Activated T-helper 1 cell treated with anti-CD3 and anti-CD28 coated beads, Interleukin-12 subunit alpha, Interleukin-12 subunit beta, Interleukin-2, Interleukin-4 antibody, amounts not matched to agents 30 ng/mL and 10 ng/mL and 1 ng/mL, durations not matched to agents 14 hours and 24 hours and 36 hours (primary cell): ENCODE results near the gene C11orf68. TPM values are rescaled to one million over a fixed set of nuclear protein-coding genes. Genes with fewer than 3 reads are reported as not detected.
"Not testable (repeated sequence)": the region's sequence is repeated elsewhere in the genome, so short reads cannot be mapped to it uniquely, and the experiment has no call there.

ENCODE experiments used
- DNase-seq: peaks from one replicate; pipeline ENCODE4 v3.0.0; 2021; ENCODE audit warnings: low spot score
- H3K27ac Mint-ChIP-seq: one replicate; pipeline ENCODE4 v1.8.0; 2021; ENCODE audit warnings: mild to moderate bottlenecking, mixed read lengths
- H3K27me3 Mint-ChIP-seq: one replicate; pipeline ENCODE4 v1.8.0; 2022; ENCODE audit warnings: mild to moderate bottlenecking, moderate library complexity, mixed read lengths; ENCODE audit not compliant: insufficient read depth
- H3K36me3 Mint-ChIP-seq: one replicate; pipeline ENCODE4 v1.8.0; 2021; ENCODE audit warnings: low read depth, mixed read lengths
- H3K4me1 Mint-ChIP-seq: one replicate; pipeline ENCODE4 v1.8.0; 2021; ENCODE audit warnings: low read depth, mixed read lengths
- H3K4me3 Mint-ChIP-seq: one replicate; pipeline ENCODE4 v1.8.0; 2021; ENCODE audit warnings: mild to moderate bottlenecking, moderate library complexity, mixed read lengths
- H3K9me3 Mint-ChIP-seq: one replicate; pipeline ENCODE4 v1.8.0; 2021; ENCODE audit warnings: mixed read lengths
- intact Hi-C: fragments of 100-400 bp; cut with micrococcal nuclease; formaldehyde crosslinking; loops from one replicate; pipeline ENCODE4 v1.15.1; 2024
- total RNA-seq: library from RNA; stranded (reverse); gene quantifications from 2 replicates; pipeline ENCODE4 v1.2.3, GENCODE V29; 2022

The C11orf68 gene
- total RNA-seq, 1 donor from 2014 or later = 21.4 TPM

- no peak overlapping the region for H3K4me3 Mint-ChIP-seq
- H3K4me1 Mint-ChIP-seq = peaks cover 7% of the 10 kb centered on the region
- no peak overlapping the region for H3K27ac Mint-ChIP-seq
- intact Hi-C loops = no loop called here
- H3K9me3 Mint-ChIP-seq = no peaks in the 10 kb centered on the region
- no peak for DNase-seq
- H3K36me3 Mint-ChIP-seq = no peaks in the 10 kb centered on the region
- peaks cover 7% of the 10 kb centered on the region for H3K27me3 Mint-ChIP-seq
Measured at GRCh38 chr11:65952052-65952521, 33.2 kb upstream of the C11orf68 start.

DNA sequence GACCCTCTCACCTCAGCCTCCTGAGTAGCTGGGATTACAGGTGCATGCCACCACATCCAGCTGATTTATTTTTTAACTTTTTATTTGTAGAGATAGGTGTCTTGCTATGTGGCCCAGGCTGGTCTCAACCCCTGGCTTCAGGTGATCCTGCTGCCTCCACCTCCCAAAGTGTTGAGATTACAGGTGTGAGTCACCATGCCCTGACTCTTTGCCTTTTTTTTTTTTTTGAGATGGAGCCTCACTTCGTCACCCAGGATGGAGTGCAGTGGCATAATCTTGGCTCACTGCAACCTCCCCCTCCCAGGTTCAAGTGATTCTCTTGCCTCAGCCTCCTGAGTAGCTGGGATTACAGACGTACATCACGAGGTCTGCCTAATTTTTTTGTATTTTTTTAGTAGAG lies 32.8 kb upstream of the C11orf68 start:
- H3K9me3 Mint-ChIP-seq, H3K4me1 Mint-ChIP-seq, H3K36me3 Mint-ChIP-seq, H3K27ac Mint-ChIP-seq, intact Hi-C loops, H3K4me3 Mint-ChIP-seq, H3K27me3 Mint-ChIP-seq, DNase-seq: not testable (repeated sequence)

GRCh38 chr11:65950711-65951110 lies 31.8 kb upstream of the C11orf68 start:
- H3K9me3 Mint-ChIP-seq, H3K27ac Mint-ChIP-seq, DNase-seq, H3K4me3 Mint-ChIP-seq, intact Hi-C loops, H3K4me1 Mint-ChIP-seq, H3K27me3 Mint-ChIP-seq, H3K36me3 Mint-ChIP-seq: not testable (repeated sequence)

DNA sequence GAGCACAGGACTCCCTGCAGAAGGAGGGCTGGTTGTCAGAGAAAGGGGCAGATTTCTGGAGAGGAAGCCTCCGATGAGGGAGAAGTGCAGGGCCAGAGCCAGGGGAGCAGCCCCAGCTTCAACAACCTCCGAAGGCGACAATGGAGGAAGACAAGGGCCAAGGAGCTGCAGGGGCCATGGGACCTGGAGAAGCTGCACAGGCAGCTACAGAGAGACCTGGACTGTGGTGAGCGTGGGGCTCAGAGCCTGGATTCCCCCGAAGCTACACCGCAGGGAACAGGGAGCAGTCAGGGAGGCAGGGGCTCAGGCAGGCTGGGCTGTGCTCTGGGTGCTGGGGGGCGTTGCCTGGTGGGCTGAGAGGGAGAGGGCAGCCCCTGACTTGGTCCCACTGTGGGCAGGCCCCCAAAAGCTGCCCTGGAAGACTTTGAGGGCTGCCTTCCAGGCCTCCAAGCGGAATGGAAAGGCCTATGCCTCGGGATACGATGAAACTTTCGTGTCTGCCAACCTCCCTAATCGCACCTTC lies 28.8 kb upstream of the C11orf68 start:
- H3K27ac Mint-ChIP-seq = no peak overlapping the region
- no peak for DNase-seq
- intact Hi-C loops = no loop called here

DNA sequence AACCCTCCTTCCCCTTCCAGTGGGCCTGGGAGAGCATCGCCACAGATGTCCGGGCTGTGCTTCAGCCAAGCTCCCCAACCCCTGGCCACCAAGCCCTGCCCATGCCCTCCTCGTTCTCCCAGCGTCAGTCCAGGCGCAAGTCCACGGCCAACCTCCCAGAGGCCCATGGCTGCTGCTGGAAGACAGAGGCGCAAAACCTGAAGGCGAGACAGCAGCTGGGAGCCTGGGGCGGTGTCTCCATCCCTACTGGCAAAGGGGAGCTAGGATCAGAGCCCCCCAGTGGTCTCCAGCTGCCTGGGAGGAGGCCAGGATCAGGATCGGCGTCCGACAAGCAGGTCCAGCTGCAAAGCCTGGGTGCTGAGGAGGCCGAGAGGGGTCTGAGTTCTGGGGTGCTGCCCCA lies 28.3 kb upstream of the C11orf68 start:
- no peak for DNase-seq
- intact Hi-C loops = no loop called here
- no peaks in the 10 kb centered on the region for H3K4me1 Mint-ChIP-seq
- H3K27me3 Mint-ChIP-seq = peaks cover 9% of the 10 kb centered on the region
- no peak overlapping the region for H3K27ac Mint-ChIP-seq
- no peaks in the 10 kb centered on the region for H3K9me3 Mint-ChIP-seq
- H3K4me3 Mint-ChIP-seq = no peak overlapping the region
- no peaks in the 10 kb centered on the region for H3K36me3 Mint-ChIP-seq

More for the DNA sequence above, 28.8 kb upstream of the C11orf68 start:
- no peaks in the 10 kb centered on the region for H3K9me3 Mint-ChIP-seq
- H3K27me3 Mint-ChIP-seq = peaks cover 9% of the 10 kb centered on the region
- H3K4me3 Mint-ChIP-seq = no peak overlapping the region
- no peaks in the 10 kb centered on the region for H3K4me1 Mint-ChIP-seq
- H3K36me3 Mint-ChIP-seq = no peaks in the 10 kb centered on the region

- Mint-ChIP-seq H3K4me1 (peaks cover under 1% of the 10 kb centered on the region), H3K36me3 (no peaks in the 10 kb centered on the region), H3K27ac (no peak overlapping the region), H3K4me3 (no peak overlapping the region), H3K9me3 (no peaks in the 10 kb centered on the region), H3K27me3 (peaks cover 7% of the 10 kb centered on the region)
- intact Hi-C loops = no loop called here
- no peak for DNase-seq
Measured at GRCh38 chr11:65946655-65947054, 27.8 kb upstream of the C11orf68 start.

DNA sequence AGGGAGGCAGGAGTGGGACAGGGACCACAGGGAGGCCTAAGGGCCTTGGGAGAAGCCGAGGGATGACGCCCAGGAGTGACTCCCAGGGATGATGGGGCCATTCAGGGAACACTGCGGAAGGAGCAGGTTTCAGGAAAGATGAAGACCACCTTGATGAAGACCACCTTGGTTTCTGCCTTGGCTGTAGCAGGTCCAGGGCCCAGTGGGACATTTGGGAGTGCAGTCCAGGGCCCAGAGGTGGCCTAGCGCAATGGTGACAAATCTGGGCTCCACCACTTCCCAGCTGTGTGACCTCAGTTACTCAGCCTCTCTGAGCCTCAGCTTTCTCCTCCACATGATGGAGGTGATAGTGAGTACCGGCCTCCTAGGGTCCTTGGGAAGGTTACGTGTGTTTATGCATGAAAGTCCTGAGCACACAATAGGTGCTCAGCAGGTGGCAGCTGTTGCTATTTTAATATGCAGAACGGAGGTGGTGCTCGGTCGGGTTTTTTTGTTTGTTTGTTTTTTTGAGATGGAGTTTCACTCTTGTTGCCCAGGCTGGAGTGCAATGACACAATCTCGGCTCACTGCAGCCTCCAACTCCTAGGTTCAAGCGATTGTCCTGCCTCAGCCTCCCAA lies 27.2 kb upstream of the C11orf68 start:
- intact Hi-C loops = no loop called here
- no peak overlapping the region for H3K4me3 Mint-ChIP-seq
- H3K27me3 Mint-ChIP-seq = peaks cover 5% of the 10 kb centered on the region
- no peaks in the 10 kb centered on the region for H3K36me3 Mint-ChIP-seq
- H3K27ac Mint-ChIP-seq = no peak overlapping the region
- H3K4me1 Mint-ChIP-seq = peaks cover 4% of the 10 kb centered on the region
- no peak for DNase-seq
- H3K9me3 Mint-ChIP-seq = no peaks in the 10 kb centered on the region

GRCh38 chr11:65945430-65945911 lies 26.6 kb upstream of the C11orf68 start, which contains the start of gene TSGA10IP:
Gene TSGA10IP (plus strand): TSS chr11:65945480. CDS start chr11:65945676, 196 bp downstream.
- intact Hi-C loops = no loop called here
- Mint-ChIP-seq H3K4me1 (peaks cover 4% of the 10 kb centered on the region), H3K27me3 (peaks cover 5% of the 10 kb centered on the region), H3K36me3 (no peaks in the 10 kb centered on the region), H3K9me3 (no peaks in the 10 kb centered on the region), H3K4me3 (no peak within 1 kb of the TSS), H3K27ac (no peak within 1 kb of the TSS)
- no peak for DNase-seq

- H3K4me3 Mint-ChIP-seq = no peak overlapping the region
- no peak overlapping the region for H3K27ac Mint-ChIP-seq
- intact Hi-C loops = no loop called here
- peaks cover 4% of the 10 kb centered on the region for H3K4me1 Mint-ChIP-seq
- no peaks in the 10 kb centered on the region for H3K36me3 Mint-ChIP-seq
- no peaks in the 10 kb centered on the region for H3K9me3 Mint-ChIP-seq
- DNase-seq = no peak
- peaks cover 6% of the 10 kb centered on the region for H3K27me3 Mint-ChIP-seq
Measured at GRCh38 chr11:65944767-65945166, 25.9 kb upstream of the C11orf68 start.

GRCh38 chr11:65944191-65944590 lies 25.3 kb upstream of the C11orf68 start:
- no peaks in the 10 kb centered on the region for H3K36me3 Mint-ChIP-seq
- peaks cover 6% of the 10 kb centered on the region for H3K27me3 Mint-ChIP-seq
- intact Hi-C loops = no loop called here
- no peaks in the 10 kb centered on the region for H3K9me3 Mint-ChIP-seq
- H3K4me3 Mint-ChIP-seq = no peak overlapping the region
- DNase-seq = no peak
- peaks cover 4% of the 10 kb centered on the region for H3K4me1 Mint-ChIP-seq
- H3K27ac Mint-ChIP-seq = no peak overlapping the region

- no peak overlapping the region for H3K27ac Mint-ChIP-seq
- no peaks in the 10 kb centered on the region for H3K36me3 Mint-ChIP-seq
Measured at GRCh38 chr11:65942531-65942930, 23.7 kb upstream of the C11orf68 start.

DNA sequence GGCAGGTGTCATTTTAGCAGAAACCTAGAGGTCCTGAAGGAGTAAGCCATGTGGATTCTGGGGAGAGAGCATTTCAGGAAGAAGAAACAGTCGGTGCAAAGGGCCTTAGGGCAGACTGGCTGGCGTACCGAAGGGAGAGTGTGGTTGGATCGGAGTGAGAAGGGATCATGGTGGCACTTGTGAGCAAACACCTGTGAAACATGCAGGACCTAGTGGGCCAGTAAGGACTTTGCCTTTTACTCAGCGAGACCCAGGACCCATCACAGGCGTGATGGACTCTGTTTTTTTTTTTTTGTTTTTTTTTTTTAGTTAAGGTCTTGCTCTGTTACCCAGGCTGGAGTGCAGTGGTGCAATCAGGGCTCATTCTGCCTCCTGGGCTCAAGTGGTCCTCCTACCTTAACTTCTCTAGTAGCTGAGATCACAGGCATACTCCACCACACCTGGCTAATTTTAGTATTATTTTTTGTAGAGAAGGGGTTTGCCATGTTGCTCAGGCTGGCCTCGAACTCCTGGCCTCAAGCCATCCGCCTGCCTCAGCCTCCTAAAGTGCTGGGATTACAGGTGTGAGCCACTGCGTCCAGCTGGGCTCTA lies 23.0 kb upstream of the C11orf68 start:
- intact Hi-C loops = no loop called here
- H3K36me3 Mint-ChIP-seq = no peaks in the 10 kb centered on the region
- peak overlapping the region; percentile 11 for H3K27ac Mint-ChIP-seq
- H3K27me3 Mint-ChIP-seq = peaks cover 9% of the 10 kb centered on the region
- DNase-seq = no peak
- no peak overlapping the region for H3K4me3 Mint-ChIP-seq
- H3K9me3 Mint-ChIP-seq = no peaks in the 10 kb centered on the region
- H3K4me1 Mint-ChIP-seq = peaks cover 4% of the 10 kb centered on the region

More at GRCh38 chr11:65942531-65942930, 23.7 kb upstream of the C11orf68 start:
- Mint-ChIP-seq H3K4me3 (no peak overlapping the region), H3K9me3 (no peaks in the 10 kb centered on the region), H3K27me3 (peaks cover 6% of the 10 kb centered on the region), H3K4me1 (peaks cover 4% of the 10 kb centered on the region)
- intact Hi-C loops = no loop called here
- no peak for DNase-seq

GRCh38 chr11:65937766-65938165 lies 18.9 kb upstream of the C11orf68 start:
- H3K4me3 Mint-ChIP-seq = no peak overlapping the region
- H3K27ac Mint-ChIP-seq = no peak overlapping the region
- DNase-seq = no peak
- H3K4me1 Mint-ChIP-seq = peaks cover 4% of the 10 kb centered on the region
- intact Hi-C loops = no loop called here
- H3K9me3 Mint-ChIP-seq = no peaks in the 10 kb centered on the region
- peaks cover 10% of the 10 kb centered on the region for H3K27me3 Mint-ChIP-seq
- no peaks in the 10 kb centered on the region for H3K36me3 Mint-ChIP-seq
